GM18907 (cell line): ENCODE data around the gene PPP2R5C.

Experiments used
- ATAC-seq: cut with Tn5 transposase; IDR thresholded peaks from one replicate; pipeline ENCODE4 v1.9.1; 2021; ENCODE audit warnings: mild to moderate bottlenecking, moderate library complexity; ENCODE audit not compliant: unreplicated experiment

The PPP2R5C gene

GRCh38 chr14:101937926-101938767 is 176.6 kb downstream of the PPP2R5C start:
- ATAC-seq = no peak

- ATAC-seq = no peak
Measured at GRCh38 chr14:101939646-101940170, 178.2 kb downstream of the PPP2R5C start.

GRCh38 chr14:101944451-101944850 is 182.9 kb downstream of the PPP2R5C start:
- ATAC-seq = no peak

- no peak for ATAC-seq
Measured at GRCh38 chr14:101945171-101945570, 183.7 kb downstream of the PPP2R5C start.

- peak; percentile 9 for ATAC-seq
Measured at GRCh38 chr14:101947577-101947903, 186.0 kb downstream of the PPP2R5C start.

- ATAC-seq = peak; percentile 96
Measured at GRCh38 chr14:101947904-101948665, 186.6 kb downstream of the PPP2R5C start.

- ATAC-seq = peak; percentile 6
Measured at GRCh38 chr14:101948666-101949216, 187.2 kb downstream of the PPP2R5C start.

GRCh38 chr14:101950100-101950499 is 188.6 kb downstream of the PPP2R5C start:
- ATAC-seq = no peak

- no peak for ATAC-seq
Measured at GRCh38 chr14:101950516-101951215, 189.2 kb downstream of the PPP2R5C start.

GRCh38 chr14:101953151-101953550 is 191.6 kb downstream of the PPP2R5C start:
- no peak for ATAC-seq

GRCh38 chr14:101954501-101954900 is 193.0 kb downstream of the PPP2R5C start:
- no peak for ATAC-seq

GRCh38 chr14:101955695-101956161 is 194.2 kb downstream of the PPP2R5C start:
- ATAC-seq = no peak

- no peak for ATAC-seq
Measured at GRCh38 chr14:101956179-101956885, 194.8 kb downstream of the PPP2R5C start.

GRCh38 chr14:101957406-101958234 is 196.1 kb downstream of the PPP2R5C start:
- no peak for ATAC-seq

GRCh38 chr14:101958418-101959180 is 197.1 kb downstream of the PPP2R5C start:
- ATAC-seq = no peak

- ATAC-seq = no peak
Measured at GRCh38 chr14:101959277-101959676, 197.8 kb downstream of the PPP2R5C start.

- ATAC-seq = no peak
Measured at GRCh38 chr14:101960225-101960624, 198.7 kb downstream of the PPP2R5C start.

- no peak for ATAC-seq
Measured at GRCh38 chr14:101961011-101961721, 199.7 kb downstream of the PPP2R5C start.
